HG03135 (cell line): ENCODE data around the gene ATP11A.
"Not testable (repeated sequence)": the region's sequence is repeated elsewhere in the genome, so short reads cannot be mapped to it uniquely, and the experiment has no call there.

ENCODE experiments used
- ATAC-seq: cut with Tn5 transposase; IDR thresholded peaks from one replicate; pipeline ENCODE4 v1.9.1; 2021; ENCODE audit warnings: mild to moderate bottlenecking, moderate library complexity; ENCODE audit not compliant: unreplicated experiment

ATP11A gene

DNA sequence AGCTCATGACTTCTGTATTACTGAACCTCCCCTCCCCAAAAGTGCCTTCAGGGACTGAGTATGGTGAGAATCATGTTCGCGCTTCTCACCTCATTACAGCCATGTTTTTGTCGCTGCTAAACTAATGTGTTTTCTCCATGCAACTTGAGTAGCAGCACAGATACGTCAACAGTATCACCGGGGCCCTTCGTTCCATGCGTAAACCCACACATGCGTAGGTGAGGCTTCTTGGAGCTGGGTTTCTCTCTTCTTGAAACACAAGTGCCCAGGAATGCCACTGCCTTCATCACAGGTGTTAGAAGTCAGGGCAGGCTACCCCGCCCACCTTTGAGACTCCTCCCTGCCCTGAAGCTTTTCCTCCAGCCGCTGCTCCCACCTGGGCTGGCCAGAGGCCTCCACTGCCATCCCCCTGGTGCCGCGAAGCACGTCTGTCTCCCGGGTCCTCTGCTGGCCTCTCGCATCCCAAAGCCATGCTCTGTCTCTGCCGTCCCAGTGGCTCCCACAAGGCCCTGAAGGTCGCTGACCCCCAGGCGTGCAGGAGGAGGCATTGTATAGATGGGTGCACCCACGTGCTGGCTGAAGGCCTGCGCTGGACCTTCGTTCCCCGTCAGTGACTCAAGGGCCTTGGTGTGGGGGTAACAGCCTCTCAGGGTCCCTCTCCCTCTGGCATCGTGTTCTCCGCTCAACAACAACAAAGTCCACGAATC is 143.9 kb downstream of the ATP11A start:
- no peak for ATAC-seq

DNA sequence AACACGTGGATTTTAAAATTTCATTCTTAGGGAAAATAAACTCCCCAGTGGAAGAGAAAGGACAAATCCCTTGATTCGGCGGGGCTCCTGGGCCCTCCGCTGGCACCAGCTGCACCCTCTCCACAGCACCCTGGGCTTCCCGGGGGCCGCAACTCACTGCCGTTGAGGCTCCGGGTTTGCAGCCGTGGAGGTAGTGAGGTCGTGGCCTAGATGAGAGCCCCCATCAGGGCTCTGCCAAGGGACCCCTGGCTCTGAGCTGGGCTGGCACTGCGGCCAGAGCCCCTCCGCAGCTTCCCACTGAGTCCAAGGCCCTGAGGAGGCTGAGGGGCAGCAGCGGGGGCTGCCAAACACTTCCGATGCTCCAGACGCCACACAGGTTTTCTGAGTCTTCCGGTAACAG is 145.5 kb downstream of the ATP11A start:
- no peak for ATAC-seq

- ATAC-seq = no peak
Measured at GRCh38 chr13:112835796-112836195, 146.0 kb downstream of the ATP11A start.

GRCh38 chr13:112836940-112837339 is 147.1 kb downstream of the ATP11A start:
- no peak for ATAC-seq

DNA sequence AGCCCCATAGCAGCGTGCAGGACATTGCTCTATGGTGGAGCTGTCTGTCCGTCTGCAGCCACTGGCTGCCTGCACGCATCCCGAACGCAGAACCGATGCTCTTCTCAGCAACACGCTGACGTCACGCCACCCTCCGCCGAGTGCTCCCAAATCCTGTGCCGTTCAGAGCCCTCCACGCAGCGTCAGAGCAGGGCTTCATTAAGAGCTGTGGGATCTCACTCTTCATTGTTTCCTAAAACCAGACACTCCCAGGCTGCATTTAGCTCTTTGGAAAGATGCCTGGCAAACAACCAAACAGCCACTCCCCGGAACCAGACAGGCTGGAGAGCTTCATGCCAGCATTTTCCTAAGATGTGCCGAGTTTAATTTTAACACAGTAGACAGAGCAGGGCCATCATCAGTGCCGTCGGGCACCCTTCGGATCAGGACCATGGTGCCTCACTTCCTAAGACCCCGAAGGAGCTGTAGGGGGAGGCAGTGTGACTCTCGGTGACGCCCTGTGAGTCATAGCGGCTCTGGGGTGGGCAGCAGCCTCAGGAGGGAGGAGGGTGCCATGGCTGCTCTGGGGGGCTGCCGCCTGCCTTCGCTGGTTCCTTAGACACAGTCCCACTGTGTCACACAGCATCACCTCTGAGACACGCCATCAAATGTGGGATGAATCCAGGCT is 147.7 kb downstream of the ATP11A start:
- ATAC-seq = no peak

DNA sequence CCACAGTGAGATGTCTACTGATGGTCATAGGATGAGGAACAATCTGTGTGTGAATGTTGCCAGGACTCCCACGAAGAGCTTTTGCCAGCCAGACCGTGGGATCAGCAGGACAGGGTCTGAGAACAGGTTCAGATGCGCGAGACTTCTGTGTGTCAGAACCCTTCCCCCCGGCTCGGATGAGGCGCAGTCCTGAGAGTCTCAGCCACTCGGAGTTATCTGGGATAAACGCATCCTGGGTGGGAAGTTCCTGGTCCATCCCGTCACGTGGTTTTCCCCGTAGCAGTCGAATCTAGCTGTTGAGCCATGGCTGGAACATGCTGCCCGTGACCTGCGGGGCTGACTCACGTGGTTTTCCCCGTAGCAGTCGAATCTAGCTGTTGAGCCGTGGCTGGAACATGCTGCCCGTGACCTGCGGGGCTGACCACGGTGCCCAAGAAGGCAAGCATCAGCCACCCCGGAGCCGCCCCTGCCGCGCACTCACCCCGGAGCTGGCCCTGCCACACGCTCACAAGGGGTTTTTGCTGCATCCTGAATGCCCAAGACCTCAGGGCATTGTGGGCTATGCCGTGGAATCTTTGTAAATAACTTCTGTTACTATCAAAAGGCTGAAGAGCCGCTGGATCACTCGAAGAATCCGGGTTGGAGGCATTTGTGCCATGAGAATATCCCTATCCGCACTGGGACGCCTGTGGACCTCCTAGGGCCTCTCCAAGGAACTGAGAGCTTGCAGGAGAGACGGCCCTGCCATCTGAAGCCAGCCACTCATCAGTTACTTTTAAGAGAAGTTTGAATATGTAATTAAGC is 148.4 kb downstream of the ATP11A start:
- no peak for ATAC-seq

GRCh38 chr13:112838842-112839117 is 148.9 kb downstream of the ATP11A start:
- no peak for ATAC-seq

DNA sequence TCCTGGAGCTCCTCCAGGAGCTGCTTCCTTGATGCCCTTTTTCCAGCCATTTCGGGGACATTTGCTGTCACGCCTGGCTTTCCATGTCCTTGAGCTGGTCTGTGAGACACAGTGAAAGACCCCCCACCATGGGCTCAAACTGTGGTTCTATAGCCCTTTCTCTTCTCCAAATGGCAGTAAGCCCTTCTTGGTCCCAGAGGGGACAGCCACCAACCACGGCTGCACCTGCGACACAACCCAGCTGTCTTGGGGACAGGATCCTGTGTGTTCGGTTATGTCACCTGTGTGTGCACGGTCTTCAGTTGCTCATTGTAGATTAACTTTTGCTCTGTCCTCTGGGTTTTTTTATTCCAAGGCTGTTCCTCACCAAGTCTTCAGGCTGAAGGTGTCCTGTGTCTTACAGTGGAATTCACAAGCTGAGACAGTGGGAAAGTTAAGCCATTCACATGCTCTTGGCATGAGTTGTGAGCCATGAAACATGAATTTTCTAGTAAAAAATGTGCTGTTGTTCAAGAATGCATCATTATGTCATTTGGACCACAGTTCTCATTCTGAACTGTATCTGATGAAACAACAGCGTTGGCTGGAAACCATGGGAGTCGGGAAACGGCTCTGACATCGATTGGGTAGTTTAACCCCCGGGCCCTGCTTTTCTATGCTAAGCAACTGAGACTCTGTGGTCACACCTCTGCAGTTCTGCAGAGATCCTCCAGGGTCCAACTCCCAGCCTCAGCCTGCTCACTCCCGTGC is 149.7 kb downstream of the ATP11A start:
- no peak for ATAC-seq

- ATAC-seq = no peak
Measured at GRCh38 chr13:112840472-112841302, 150.8 kb downstream of the ATP11A start.

GRCh38 chr13:112841303-112842015 is 151.6 kb downstream of the ATP11A start:
- ATAC-seq = not testable (repeated sequence)

GRCh38 chr13:112842343-112842856 is 152.6 kb downstream of the ATP11A start:
- no peak for ATAC-seq

GRCh38 chr13:112842931-112843391 is 153.1 kb downstream of the ATP11A start:
- ATAC-seq = no peak

DNA sequence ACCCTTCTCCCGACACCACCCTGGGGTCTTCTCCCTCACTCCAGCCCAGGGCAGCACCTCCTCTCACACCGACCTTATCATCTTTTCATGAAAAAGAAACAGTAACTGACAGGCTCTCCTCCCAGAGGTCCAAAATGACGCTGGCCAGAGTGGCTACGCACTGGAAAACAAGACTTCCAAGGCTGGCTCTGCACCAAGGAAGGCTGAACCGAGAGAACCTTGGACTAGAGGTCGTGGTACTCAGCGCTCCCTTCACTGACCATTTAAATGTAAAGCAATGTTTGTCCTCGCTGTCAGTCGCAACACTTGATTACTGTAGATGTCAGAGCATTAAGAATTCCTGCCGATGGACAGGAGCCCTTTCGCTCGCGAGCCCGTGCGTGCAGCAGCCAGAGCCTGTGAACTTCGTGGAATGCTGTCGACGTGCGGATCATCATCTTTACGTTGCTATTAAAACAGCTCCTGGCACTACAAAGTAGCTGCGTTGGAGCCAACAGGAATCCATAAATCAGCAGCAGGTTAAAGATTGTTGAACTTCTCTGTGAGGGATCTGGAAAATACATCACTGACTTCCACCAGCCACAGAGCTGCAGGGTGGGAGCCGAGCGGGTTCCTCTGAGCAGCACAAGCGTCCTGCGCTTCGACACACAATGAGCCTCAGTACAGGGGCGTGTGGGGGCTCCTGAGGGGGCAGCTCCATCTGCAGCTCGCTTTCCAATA is 153.7 kb downstream of the ATP11A start:
- ATAC-seq = no peak

DNA sequence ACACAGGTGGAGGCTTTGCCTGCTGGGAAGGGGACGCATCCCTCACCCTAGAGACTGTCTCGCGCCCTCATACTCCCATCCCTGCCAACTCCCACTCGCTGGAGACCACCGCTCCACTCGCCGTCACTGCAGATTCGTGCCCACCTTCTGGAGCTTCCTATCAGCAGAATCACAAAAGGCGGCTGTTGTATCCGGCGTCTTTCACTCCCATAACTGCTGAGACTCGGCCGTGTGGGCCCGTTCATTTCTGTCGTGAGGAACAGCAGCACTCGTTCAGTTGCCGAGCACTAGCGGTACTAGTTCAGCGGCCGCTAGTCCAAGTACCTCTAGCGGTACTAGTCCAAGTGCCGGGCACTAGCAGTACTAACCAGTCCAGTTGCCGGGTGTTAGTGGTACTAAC is 154.6 kb downstream of the ATP11A start:
- no peak for ATAC-seq

DNA sequence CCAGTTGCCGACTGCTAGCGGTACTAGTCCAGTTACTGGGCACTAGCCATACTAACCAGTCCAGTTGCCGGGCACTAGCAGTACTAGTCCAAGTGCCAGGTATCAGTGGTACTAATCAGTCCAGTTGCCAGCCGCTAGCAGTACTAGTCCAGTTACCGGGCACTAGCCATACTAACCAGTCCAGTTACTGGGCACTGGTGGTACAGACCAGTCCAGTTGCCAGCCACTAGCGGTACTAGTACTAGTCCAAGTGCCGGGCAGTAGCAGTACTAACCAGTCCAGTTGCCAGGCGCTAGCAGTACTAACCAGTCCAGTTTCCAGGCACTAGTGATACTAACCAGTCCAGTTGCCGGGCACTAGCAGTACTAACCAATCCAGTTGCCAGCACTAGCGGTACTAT is 155.0 kb downstream of the ATP11A start:
- ATAC-seq = no peak

- no peak for ATAC-seq
Measured at GRCh38 chr13:112845511-112846144, 155.8 kb downstream of the ATP11A start.

GRCh38 chr13:112846411-112847115 is 156.7 kb downstream of the ATP11A start:
- no peak for ATAC-seq

DNA sequence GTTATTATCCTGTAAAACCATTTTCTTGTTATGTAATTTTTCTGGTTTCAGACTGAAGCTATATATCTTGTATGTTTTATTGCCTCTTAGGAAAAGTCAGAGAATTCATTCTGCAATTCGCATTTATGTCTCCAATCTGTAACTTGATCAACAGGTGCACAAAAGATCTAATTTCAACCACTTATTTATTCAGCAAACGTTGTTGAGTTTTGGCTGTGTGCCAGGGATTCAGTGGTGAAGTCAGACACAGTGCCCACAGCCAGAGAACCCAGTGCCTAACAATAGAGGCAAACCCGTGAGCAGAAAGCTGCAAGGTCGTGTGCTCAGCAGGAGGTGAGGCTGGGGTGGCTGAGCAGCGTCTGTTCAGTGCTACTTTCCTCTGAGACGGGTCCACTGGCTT is 159.7 kb downstream of the ATP11A start:
- no peak for ATAC-seq
